Tibial artery (tissue), 4 donors: Measurements from ENCODE around the gene TAX1BP3.

Experiments
- DNase-seq, 2 donors: peaks; one replicate each; pipeline ENCODE4 v3.0.0-alpha.2; 2019
- H3K27ac ChIP-seq, 2 donors: fragments of 200-600 bp; sonication (generic) in 1 of 2; 1 replicate in 1 of 2; 2 replicates in 1 of 2; pipeline ENCODE4 v1.5.1; 2018 to 2019; ENCODE audit warnings: mild to moderate bottlenecking in 1 of 2
- H3K27me3 ChIP-seq, 2 donors: fragments of 200-600 bp; sonication (generic) in 1 of 2; one replicate each; pipeline versions ENCODE4 v1.5.1 to v1.6.0; 2016 to 2019
- H3K36me3 ChIP-seq, 3 donors: fragments of 200-600 bp; sonication (generic) in 2 of 3; one replicate each; pipeline ENCODE4 v1.5.1; 2016 to 2019; ENCODE audit warnings: mild to moderate bottlenecking in 2 of 3
- H3K4me1 ChIP-seq, 4 donors: fragments of 200-600 bp; sonication (generic) in 2 of 4; 1 replicate in 3 of 4; 2 replicates in 1 of 4; pipeline ENCODE4 v1.5.1; 2016 to 2019
- H3K4me3 ChIP-seq, 2 donors: fragments of 200-600 bp; sonication (generic) in 1 of 2; 1 replicate in 1 of 2; 2 replicates in 1 of 2; pipeline ENCODE4 v1.5.1; 2018 to 2019; ENCODE audit warnings: mild to moderate bottlenecking in 2 of 2
- H3K9me3 ChIP-seq, 3 donors: fragments of 200-600 bp; sonication (generic) in 1 of 3; one replicate each; pipeline ENCODE4 v1.5.1; 2016 to 2019
- CTCF ChIP-seq, 2 experiments: fragments of 200-600 bp in 1 of 2; fragments of 450-650 bp in 1 of 2; IDR thresholded peaks; one replicate each; pipeline ENCODE4 v1.5.1; 2017 to 2019; ENCODE audit warnings: antibody characterized with exemption in 2 of 2, mild to moderate bottlenecking in 1 of 2, moderate library complexity in 1 of 2
- intact Hi-C: fragments of 100-400 bp; cut with DNase I; formaldehyde crosslinking; loops from one replicate; pipeline ENCODE4 v1.15.0; 2023; ENCODE audit warnings: low total_unique reads

TAX1BP3 gene

GRCh38 chr17:3656755-3657587, 11.4 kb downstream of the TAX1BP3 start:
- intact Hi-C loops: no loop called here
- Histone ChIP-seq H3K9me3 (no peaks in the 10 kb centered on the region), H3K4me1 (peaks cover 0 to 32% (median 31%) of the 10 kb centered on the region in 4 donors), H3K27ac (no peak overlapping the region), H3K4me3 (no peak overlapping the region), H3K36me3 (peaks cover 0 to 26% (median 1%) of the 10 kb centered on the region in 3 donors), H3K27me3 (no peaks in the 10 kb centered on the region)
- no peak for TF ChIP-seq CTCF (IDR thresholded peaks at IDR 0.05)
- DNase-seq: no peak

GRCh38 chr17:3656353-3656752, 12.0 kb downstream of the TAX1BP3 start:
- Histone ChIP-seq H3K4me3 (no peak overlapping the region), H3K9me3 (no peaks in the 10 kb centered on the region), H3K4me1 (peaks cover 0 to 32% (median 31%) of the 10 kb centered on the region in 4 donors), H3K27me3 (no peaks in the 10 kb centered on the region), H3K27ac (no peak overlapping the region), H3K36me3 (peaks cover 0 to 20% (median 0%) of the 10 kb centered on the region in 3 donors)
- DNase-seq: no peak
- no peak for TF ChIP-seq CTCF (IDR thresholded peaks at IDR 0.05)
- intact Hi-C loops: no loop called here

GRCh38 chr17:3655766-3656165, 12.6 kb downstream of the TAX1BP3 start:
- H3K4me1 ChIP-seq: peaks cover 0 to 32% (median 27%) of the 10 kb centered on the region in 4 donors
- peaks cover 0 to 19% (median 0%) of the 10 kb centered on the region in 3 donors for H3K36me3 ChIP-seq
- no peak for TF ChIP-seq CTCF (IDR thresholded peaks at IDR 0.05)
- H3K9me3 ChIP-seq: no peaks in the 10 kb centered on the region
- intact Hi-C loops: no loop called here
- DNase-seq: no peak
- no peaks in the 10 kb centered on the region for H3K27me3 ChIP-seq
- no peak overlapping the region for H3K4me3 ChIP-seq
- H3K27ac ChIP-seq: no peak overlapping the region

- no peaks in the 10 kb centered on the region for H3K27me3 ChIP-seq
- H3K4me3 ChIP-seq: no peak overlapping the region
- no peak overlapping the region for H3K27ac ChIP-seq
- intact Hi-C loops: no loop called here
- H3K9me3 ChIP-seq: no peaks in the 10 kb centered on the region
- DNase-seq: no peak
- H3K4me1 ChIP-seq: no peaks in the 10 kb centered on the region
- no peak for TF ChIP-seq CTCF (IDR thresholded peaks at IDR 0.05)
- peaks cover 14 to 69% (median 18%) of the 10 kb centered on the region in 3 donors for H3K36me3 ChIP-seq
Observed at GRCh38 chr17:3647769-3648555, 20.4 kb downstream of the TAX1BP3 start.

GRCh38 chr17:3647251-3647650, 21.1 kb downstream of the TAX1BP3 start:
- TF ChIP-seq CTCF (IDR thresholded peaks at IDR 0.05): no peak
- intact Hi-C loops: no loop called here

More at GRCh38 chr17:3647251-3647650, 21.1 kb downstream of the TAX1BP3 start:
- Histone ChIP-seq H3K27ac (no peak overlapping the region), H3K27me3 (no peaks in the 10 kb centered on the region), H3K9me3 (no peaks in the 10 kb centered on the region), H3K4me3 (no peak overlapping the region), H3K36me3 (peaks cover 14 to 75% (median 18%) of the 10 kb centered on the region in 3 donors), H3K4me1 (no peaks in the 10 kb centered on the region)
- DNase-seq: no peak
